Astrocyte (in vitro differentiated cells and primary cell): ENCODE measurements around the gene KIF2B. TPM values are rescaled to one million over a fixed set of nuclear protein-coding genes. Genes with fewer than 3 reads are reported as not detected.
"Not testable (repeated sequence)": the region's sequence is repeated elsewhere in the genome, so short reads cannot be mapped to it uniquely, and the experiment has no call there.

Experiments
- DNase-seq: peaks from one replicate; pipeline ENCODE4 v3.0.0-alpha.2; 2010; ENCODE audit warnings: low read depth
- FAIRE-seq: peaks from 2 replicates; lab custom pipeline; 2011; peaks lifted over from hg19 to GRCh38; lab: Jason Lieb, UNC
- H2AFZ ChIP-seq: 2 replicates; pipeline ENCODE4 v1.6.0; 2012; ENCODE audit warnings: low read depth, low read length, inconsistent platforms
- H3K27ac ChIP-seq: 2 replicates; pipeline ENCODE4 v1.5.1; 2011; ENCODE audit warnings: low read depth, low read length, inconsistent platforms
- H3K27me3 ChIP-seq: 2 replicates; pipeline ENCODE4 v1.6.0; 2011; ENCODE audit warnings: low read length, inconsistent platforms; ENCODE audit not compliant: insufficient read depth
- H3K36me3 ChIP-seq: 2 replicates; pipeline ENCODE4 v1.5.1; 2011; ENCODE audit warnings: low read length, inconsistent platforms; ENCODE audit not compliant: insufficient read depth
- H3K4me1 ChIP-seq: 2 replicates; pipeline ENCODE4 v1.5.1; 2011; ENCODE audit warnings: low read length, inconsistent platforms; ENCODE audit not compliant: insufficient read depth
- H3K4me2 ChIP-seq: 2 replicates; pipeline ENCODE4 v1.6.0; 2012; ENCODE audit warnings: low read length, inconsistent platforms
- H3K4me3 ChIP-seq: 2 replicates; pipeline ENCODE4 v1.5.1; 2011; ENCODE audit warnings: low read depth, mild to moderate bottlenecking, low read length, inconsistent platforms; ENCODE audit not compliant: insufficient read depth
- H3K79me2 ChIP-seq: 2 replicates; pipeline ENCODE4 v1.6.0; 2012; ENCODE audit warnings: mild to moderate bottlenecking, low read length, inconsistent platforms; ENCODE audit not compliant: insufficient read depth
- H3K9ac ChIP-seq: 2 replicates; pipeline ENCODE4 v1.6.0; 2012; ENCODE audit warnings: mild to moderate bottlenecking, low read length, inconsistent platforms
- H3K9me3 ChIP-seq: 2 replicates; pipeline ENCODE4 v1.5.1; 2012; ENCODE audit warnings: low read depth, mild to moderate bottlenecking, low read length, inconsistent platforms; ENCODE audit not compliant: insufficient read depth
- H4K20me1 ChIP-seq: 2 replicates; pipeline ENCODE4 v1.6.0; 2012; ENCODE audit warnings: low read length, inconsistent platforms; ENCODE audit not compliant: insufficient read depth
- H3K27ac Mint-ChIP-seq: one replicate; pipeline ENCODE4 v1.8.0; 2021; ENCODE audit warnings: mild to moderate bottlenecking, mixed read lengths; ENCODE audit not compliant: unreplicated experiment
- H3K27me3 Mint-ChIP-seq: one replicate; pipeline ENCODE4 v1.8.0; 2021; ENCODE audit warnings: low read depth, mixed read lengths; ENCODE audit not compliant: unreplicated experiment
- H3K36me3 Mint-ChIP-seq: one replicate; pipeline ENCODE4 v1.8.0; 2021; ENCODE audit warnings: low read depth, mixed read lengths; ENCODE audit not compliant: unreplicated experiment
- H3K4me1 Mint-ChIP-seq: one replicate; pipeline ENCODE4 v1.8.0; 2021; ENCODE audit warnings: low read depth, mixed read lengths; ENCODE audit not compliant: unreplicated experiment
- H3K4me3 Mint-ChIP-seq: one replicate; pipeline ENCODE4 v1.8.0; 2021; ENCODE audit warnings: mild to moderate bottlenecking, moderate library complexity, mixed read lengths; ENCODE audit not compliant: unreplicated experiment
- H3K9me3 Mint-ChIP-seq: one replicate; pipeline ENCODE4 v1.8.0; 2021; ENCODE audit warnings: mild to moderate bottlenecking, mixed read lengths; ENCODE audit not compliant: unreplicated experiment
- CTCF ChIP-seq: IDR thresholded peaks from 2 replicates; pipeline ENCODE4 v1.5.1; 2011; ENCODE audit warnings: low read depth, mild to moderate bottlenecking, inconsistent platforms, low read length, moderate library complexity; ENCODE audit not compliant: insufficient read depth
- EZH2 ChIP-seq: IDR thresholded peaks from 2 replicates; pipeline ENCODE4 v1.6.1; 2012; ENCODE audit warnings: mild to moderate bottlenecking, low read length, inconsistent platforms; ENCODE audit not compliant: insufficient read depth
- total RNA-seq: library from RNA; stranded (reverse); gene quantifications from 2 replicates; pipeline ENCODE4 v1.2.1, GENCODE V29; 2021

The KIF2B gene
- total RNA-seq, 1 donor from 2014 or later = not detected

- TF ChIP-seq CTCF (no peak), EZH2 (no peak)
- no peaks in the 10 kb centered on the region for H3K27me3 Mint-ChIP-seq
- H2AFZ ChIP-seq = no peak overlapping the region
- no peak overlapping the region for H3K4me2 ChIP-seq
- no peaks in the 10 kb centered on the region for H4K20me1 ChIP-seq
- H3K9ac ChIP-seq = no peak overlapping the region
- no peaks in the 10 kb centered on the region for H3K9me3 Mint-ChIP-seq
- H3K4me1 Mint-ChIP-seq = no peaks in the 10 kb centered on the region
- no peaks in the 10 kb centered on the region for H3K4me1 ChIP-seq
- no peaks in the 10 kb centered on the region for H3K9me3 ChIP-seq
- FAIRE-seq (no peak), DNase-seq (peak; percentile 20)
- H3K27me3 ChIP-seq = no peaks in the 10 kb centered on the region
- H3K4me3 ChIP-seq = no peak overlapping the region
- no peaks in the 10 kb centered on the region for H3K79me2 ChIP-seq
- no peak overlapping the region for H3K27ac ChIP-seq
- H3K27ac Mint-ChIP-seq = no peak overlapping the region
- H3K4me3 Mint-ChIP-seq = no peak overlapping the region
- H3K36me3 ChIP-seq = no peaks in the 10 kb centered on the region
- no peaks in the 10 kb centered on the region for H3K36me3 Mint-ChIP-seq
Measured at GRCh38 chr17:53837131-53837530, 14.4 kb downstream of the KIF2B start.

GRCh38 chr17:53844491-53845107 lies 21.9 kb downstream of the KIF2B start:
- no peak overlapping the region for H3K27ac Mint-ChIP-seq
- H3K4me1 Mint-ChIP-seq = no peaks in the 10 kb centered on the region
- no peaks in the 10 kb centered on the region for H3K79me2 ChIP-seq
- no peak overlapping the region for H2AFZ ChIP-seq
- H3K9me3 ChIP-seq = no peaks in the 10 kb centered on the region
- H3K9ac ChIP-seq = no peak overlapping the region
- H3K9me3 Mint-ChIP-seq = peaks cover 4% of the 10 kb centered on the region
- H3K36me3 Mint-ChIP-seq = peaks cover 2% of the 10 kb centered on the region
- H3K4me1 ChIP-seq = no peaks in the 10 kb centered on the region
- TF ChIP-seq EZH2 = no peak
- no peak for TF ChIP-seq CTCF
- H3K27me3 ChIP-seq = no peaks in the 10 kb centered on the region
- no peak overlapping the region for H3K27ac ChIP-seq
- no peaks in the 10 kb centered on the region for H3K27me3 Mint-ChIP-seq
- no peak overlapping the region for H3K4me3 ChIP-seq
- H3K36me3 ChIP-seq = no peaks in the 10 kb centered on the region
- no peak overlapping the region for H3K4me3 Mint-ChIP-seq
- no peaks in the 10 kb centered on the region for H4K20me1 ChIP-seq
- DNase-seq = no peak
- no peak for FAIRE-seq
- H3K4me2 ChIP-seq = no peak overlapping the region

GRCh38 chr17:53871128-53871527 lies 48.4 kb downstream of the KIF2B start:
- not testable (repeated sequence) for H3K36me3 Mint-ChIP-seq, H3K9ac ChIP-seq, H3K9me3 Mint-ChIP-seq, DNase-seq, H3K4me1 ChIP-seq, H3K27me3 Mint-ChIP-seq, H3K4me3 ChIP-seq, H3K27ac ChIP-seq, H3K79me2 ChIP-seq, H3K27ac Mint-ChIP-seq, H3K27me3 ChIP-seq, H3K4me1 Mint-ChIP-seq, H2AFZ ChIP-seq, H3K36me3 ChIP-seq, H3K4me3 Mint-ChIP-seq, H3K9me3 ChIP-seq, H4K20me1 ChIP-seq, FAIRE-seq, H3K4me2 ChIP-seq
